Astrocyte (in vitro differentiated cells and primary cell): Measurements from ENCODE around the gene GNAQ. TPM values are rescaled to one million over a fixed set of nuclear protein-coding genes. Genes with fewer than 3 reads are reported as not detected.

ENCODE experiments used
- DNase-seq: peaks from one replicate; pipeline ENCODE4 v3.0.0-alpha.2; 2010; ENCODE audit warnings: low read depth
- FAIRE-seq: peaks from 2 replicates; lab custom pipeline; 2011; peaks lifted over from hg19 to GRCh38; lab: Jason Lieb, UNC
- H2AFZ ChIP-seq: 2 replicates; pipeline ENCODE4 v1.6.0; 2012; ENCODE audit warnings: low read depth, low read length, inconsistent platforms
- H3K27ac ChIP-seq: 2 replicates; pipeline ENCODE4 v1.5.1; 2011; ENCODE audit warnings: low read depth, low read length, inconsistent platforms
- H3K27me3 ChIP-seq: 2 replicates; pipeline ENCODE4 v1.6.0; 2011; ENCODE audit warnings: low read length, inconsistent platforms; ENCODE audit not compliant: insufficient read depth
- H3K36me3 ChIP-seq: 2 replicates; pipeline ENCODE4 v1.5.1; 2011; ENCODE audit warnings: low read length, inconsistent platforms; ENCODE audit not compliant: insufficient read depth
- H3K4me1 ChIP-seq: 2 replicates; pipeline ENCODE4 v1.5.1; 2011; ENCODE audit warnings: low read length, inconsistent platforms; ENCODE audit not compliant: insufficient read depth
- H3K4me2 ChIP-seq: 2 replicates; pipeline ENCODE4 v1.6.0; 2012; ENCODE audit warnings: low read length, inconsistent platforms
- H3K4me3 ChIP-seq: 2 replicates; pipeline ENCODE4 v1.5.1; 2011; ENCODE audit warnings: low read depth, mild to moderate bottlenecking, low read length, inconsistent platforms; ENCODE audit not compliant: insufficient read depth
- H3K79me2 ChIP-seq: 2 replicates; pipeline ENCODE4 v1.6.0; 2012; ENCODE audit warnings: mild to moderate bottlenecking, low read length, inconsistent platforms; ENCODE audit not compliant: insufficient read depth
- H3K9ac ChIP-seq: 2 replicates; pipeline ENCODE4 v1.6.0; 2012; ENCODE audit warnings: mild to moderate bottlenecking, low read length, inconsistent platforms
- H3K9me3 ChIP-seq: 2 replicates; pipeline ENCODE4 v1.5.1; 2012; ENCODE audit warnings: low read depth, mild to moderate bottlenecking, low read length, inconsistent platforms; ENCODE audit not compliant: insufficient read depth
- H4K20me1 ChIP-seq: 2 replicates; pipeline ENCODE4 v1.6.0; 2012; ENCODE audit warnings: low read length, inconsistent platforms; ENCODE audit not compliant: insufficient read depth
- H3K27ac Mint-ChIP-seq: one replicate; pipeline ENCODE4 v1.8.0; 2021; ENCODE audit warnings: mild to moderate bottlenecking, mixed read lengths; ENCODE audit not compliant: unreplicated experiment
- H3K27me3 Mint-ChIP-seq: one replicate; pipeline ENCODE4 v1.8.0; 2021; ENCODE audit warnings: low read depth, mixed read lengths; ENCODE audit not compliant: unreplicated experiment
- H3K36me3 Mint-ChIP-seq: one replicate; pipeline ENCODE4 v1.8.0; 2021; ENCODE audit warnings: low read depth, mixed read lengths; ENCODE audit not compliant: unreplicated experiment
- H3K4me1 Mint-ChIP-seq: one replicate; pipeline ENCODE4 v1.8.0; 2021; ENCODE audit warnings: low read depth, mixed read lengths; ENCODE audit not compliant: unreplicated experiment
- H3K4me3 Mint-ChIP-seq: one replicate; pipeline ENCODE4 v1.8.0; 2021; ENCODE audit warnings: mild to moderate bottlenecking, moderate library complexity, mixed read lengths; ENCODE audit not compliant: unreplicated experiment
- H3K9me3 Mint-ChIP-seq: one replicate; pipeline ENCODE4 v1.8.0; 2021; ENCODE audit warnings: mild to moderate bottlenecking, mixed read lengths; ENCODE audit not compliant: unreplicated experiment
- EZH2 ChIP-seq: IDR thresholded peaks from 2 replicates; pipeline ENCODE4 v1.6.1; 2012; ENCODE audit warnings: mild to moderate bottlenecking, low read length, inconsistent platforms; ENCODE audit not compliant: insufficient read depth
- total RNA-seq: library from RNA; stranded (reverse); gene quantifications from 2 replicates; pipeline ENCODE4 v1.2.1, GENCODE V29; 2021
- TF ChIP-seq, protein P1 (sequence below): IDR thresholded peaks from 2 replicates; pipeline ENCODE4 v1.5.1; 2011; ENCODE audit warnings: low read depth, mild to moderate bottlenecking, inconsistent platforms, low read length, moderate library complexity; ENCODE audit not compliant: insufficient read depth

The GNAQ gene
- total RNA-seq, 1 donor from 2014 or later = 74.9 TPM

DNA sequence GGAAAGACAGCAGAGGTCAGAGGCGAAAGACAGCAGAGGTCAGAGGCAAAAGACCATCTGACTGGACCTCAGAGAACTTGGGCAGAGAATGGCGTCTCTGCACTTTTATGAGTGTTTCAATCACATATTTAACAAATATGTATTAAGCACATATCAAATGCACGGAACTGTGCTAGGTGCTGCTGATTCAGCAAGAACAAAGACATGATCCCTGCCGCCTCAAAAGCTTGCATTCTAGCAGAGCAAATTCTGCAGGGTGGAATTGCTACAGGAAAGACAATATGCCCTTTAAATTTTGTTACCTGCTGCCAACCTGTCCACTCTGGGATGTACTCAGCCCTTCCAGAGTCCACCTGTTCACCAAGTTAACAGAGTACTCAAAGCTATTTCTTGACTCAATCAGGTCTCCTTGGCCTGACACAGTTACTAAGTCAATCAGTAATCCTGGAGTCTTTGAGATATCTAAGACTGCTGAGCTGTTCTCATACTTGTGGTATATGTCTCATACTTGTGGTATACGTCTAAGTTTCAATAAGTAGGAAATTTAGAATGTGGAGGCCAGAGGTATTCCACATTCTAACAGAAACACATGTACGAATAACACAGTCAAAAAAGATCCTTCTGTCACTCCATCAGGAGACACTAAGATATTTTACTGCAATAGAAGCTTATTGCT is 131.8 kb downstream of the GNAQ start:
- Histone ChIP-seq H3K4me1 (peaks cover 10% of the 10 kb centered on the region), H2AFZ (no peak overlapping the region), H3K4me2 (peak overlapping the region; percentile 52), H3K27me3 (no peaks in the 10 kb centered on the region), H3K79me2 (peaks cover 10% of the 10 kb centered on the region), H3K4me3 (no peak overlapping the region), H3K27ac (no peak overlapping the region), H3K9me3 (no peaks in the 10 kb centered on the region), H3K36me3 (no peaks in the 10 kb centered on the region), H4K20me1 (peaks cover 43% of the 10 kb centered on the region), H3K9ac (no peak overlapping the region)
- H3K9me3 Mint-ChIP-seq = no peaks in the 10 kb centered on the region
- no peaks in the 10 kb centered on the region for H3K27me3 Mint-ChIP-seq
- H3K36me3 Mint-ChIP-seq = peaks cover 4% of the 10 kb centered on the region
- FAIRE-seq (peak; percentile 41), DNase-seq (peak; percentile 91)
- peak overlapping the region; percentile 27 for H3K27ac Mint-ChIP-seq
- H3K4me1 Mint-ChIP-seq = peaks cover 35% of the 10 kb centered on the region
- no peak overlapping the region for H3K4me3 Mint-ChIP-seq
- TF ChIP-seq, protein P1, sequence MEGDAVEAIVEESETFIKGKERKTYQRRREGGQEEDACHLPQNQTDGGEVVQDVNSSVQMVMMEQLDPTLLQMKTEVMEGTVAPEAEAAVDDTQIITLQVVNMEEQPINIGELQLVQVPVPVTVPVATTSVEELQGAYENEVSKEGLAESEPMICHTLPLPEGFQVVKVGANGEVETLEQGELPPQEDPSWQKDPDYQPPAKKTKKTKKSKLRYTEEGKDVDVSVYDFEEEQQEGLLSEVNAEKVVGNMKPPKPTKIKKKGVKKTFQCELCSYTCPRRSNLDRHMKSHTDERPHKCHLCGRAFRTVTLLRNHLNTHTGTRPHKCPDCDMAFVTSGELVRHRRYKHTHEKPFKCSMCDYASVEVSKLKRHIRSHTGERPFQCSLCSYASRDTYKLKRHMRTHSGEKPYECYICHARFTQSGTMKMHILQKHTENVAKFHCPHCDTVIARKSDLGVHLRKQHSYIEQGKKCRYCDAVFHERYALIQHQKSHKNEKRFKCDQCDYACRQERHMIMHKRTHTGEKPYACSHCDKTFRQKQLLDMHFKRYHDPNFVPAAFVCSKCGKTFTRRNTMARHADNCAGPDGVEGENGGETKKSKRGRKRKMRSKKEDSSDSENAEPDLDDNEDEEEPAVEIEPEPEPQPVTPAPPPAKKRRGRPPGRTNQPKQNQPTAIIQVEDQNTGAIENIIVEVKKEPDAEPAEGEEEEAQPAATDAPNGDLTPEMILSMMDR = no peak
- TF ChIP-seq EZH2 = no peak

DNA sequence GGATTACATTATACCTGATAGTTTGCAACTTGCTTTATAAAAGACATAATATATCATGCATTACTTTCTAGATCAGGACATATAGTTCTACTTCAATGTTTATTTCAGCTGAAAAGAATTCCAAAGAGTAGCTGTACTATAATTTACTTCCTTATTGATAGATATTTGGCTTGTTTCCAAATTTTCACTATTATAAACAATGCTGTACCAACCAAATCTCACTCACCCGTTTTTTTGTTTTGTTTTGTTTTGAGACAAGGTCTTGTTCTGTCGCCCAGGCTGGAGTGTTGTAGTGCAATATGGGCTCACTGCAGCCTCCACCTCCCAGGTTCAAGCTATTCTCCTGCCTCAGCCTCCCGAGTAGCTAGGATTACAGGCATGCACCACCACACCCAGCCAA is 132.7 kb downstream of the GNAQ start:
- no peak for TF ChIP-seq EZH2
- TF ChIP-seq, protein P1 = no peak
- H3K4me1 ChIP-seq = peaks cover 10% of the 10 kb centered on the region
- H3K9me3 Mint-ChIP-seq = no peaks in the 10 kb centered on the region
- no peaks in the 10 kb centered on the region for H3K36me3 ChIP-seq
- peaks cover 3% of the 10 kb centered on the region for H3K36me3 Mint-ChIP-seq
- H3K4me2 ChIP-seq = no peak overlapping the region
- H3K9me3 ChIP-seq = no peaks in the 10 kb centered on the region
- no peaks in the 10 kb centered on the region for H3K27me3 Mint-ChIP-seq
- no peak overlapping the region for H3K27ac ChIP-seq
- DNase-seq (no peak), FAIRE-seq (no peak)
- H3K27ac Mint-ChIP-seq = no peak overlapping the region
- peaks cover 12% of the 10 kb centered on the region for H3K79me2 ChIP-seq
- H3K4me3 ChIP-seq = no peak overlapping the region
- H3K27me3 ChIP-seq = no peaks in the 10 kb centered on the region
- no peak overlapping the region for H2AFZ ChIP-seq
- no peak overlapping the region for H3K4me3 Mint-ChIP-seq
- H3K4me1 Mint-ChIP-seq = peaks cover 35% of the 10 kb centered on the region
- H4K20me1 ChIP-seq = peaks cover 44% of the 10 kb centered on the region
- H3K9ac ChIP-seq = no peak overlapping the region

DNA sequence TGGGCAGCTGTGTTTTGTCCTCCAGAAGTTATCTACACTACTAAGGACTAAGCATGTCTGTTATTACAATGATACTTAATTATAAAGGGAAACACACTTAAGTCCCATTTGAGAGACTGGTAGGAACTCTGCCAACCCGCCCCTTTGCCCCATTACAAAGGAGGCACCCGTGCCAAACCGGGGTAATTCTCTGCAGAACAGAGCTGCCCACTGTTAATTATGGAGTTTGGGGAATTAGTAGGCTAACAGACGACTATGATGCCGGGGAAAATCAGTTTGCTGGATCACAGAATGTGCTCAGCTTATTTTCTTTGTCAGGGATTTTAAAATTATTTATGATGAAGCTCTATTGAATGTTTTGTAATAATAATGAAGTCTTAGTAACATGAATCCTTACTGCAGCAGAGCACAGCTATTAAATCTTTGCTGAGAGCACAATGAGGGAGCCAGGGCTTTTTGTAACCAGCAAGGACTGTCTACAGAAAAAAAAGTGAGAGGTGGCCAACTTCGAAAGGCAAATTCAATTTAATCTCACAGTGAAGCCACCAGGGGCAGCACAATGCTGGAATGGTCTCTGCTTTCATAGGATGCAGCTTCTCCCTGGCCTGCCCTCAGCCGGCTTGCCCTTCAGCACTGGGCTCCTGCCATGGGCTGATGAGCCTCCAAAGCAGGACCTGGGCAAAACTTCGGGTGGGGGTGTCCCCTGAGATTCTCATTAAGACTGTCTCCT is 134.5 kb downstream of the GNAQ start:
- FAIRE-seq = no peak
- TF ChIP-seq EZH2 = no peak
- TF ChIP-seq, protein P1 = peak; percentile 21
- H3K27ac ChIP-seq = no peak overlapping the region

More for the DNA sequence above, 134.5 kb downstream of the GNAQ start:
- H3K4me1 Mint-ChIP-seq = peaks cover 27% of the 10 kb centered on the region
- H3K4me1 ChIP-seq = peaks cover 10% of the 10 kb centered on the region
- no peak overlapping the region for H3K4me2 ChIP-seq
- H3K27me3 Mint-ChIP-seq = no peaks in the 10 kb centered on the region
- no peak overlapping the region for H3K27ac Mint-ChIP-seq
- no peaks in the 10 kb centered on the region for H3K27me3 ChIP-seq
- no peak overlapping the region for H2AFZ ChIP-seq
- H3K36me3 ChIP-seq = no peaks in the 10 kb centered on the region
- no peak overlapping the region for H3K4me3 Mint-ChIP-seq
- H3K4me3 ChIP-seq = no peak overlapping the region
- no peaks in the 10 kb centered on the region for H3K9me3 ChIP-seq
- no peak for DNase-seq
- no peak overlapping the region for H3K9ac ChIP-seq
- peaks cover 6% of the 10 kb centered on the region for H3K36me3 Mint-ChIP-seq
- H3K9me3 Mint-ChIP-seq = no peaks in the 10 kb centered on the region
- peaks cover 14% of the 10 kb centered on the region for H3K79me2 ChIP-seq
- peaks cover 48% of the 10 kb centered on the region for H4K20me1 ChIP-seq
